Testis (tissue), 3 donors: ENCODE measurements around the gene CASP2. TPM values are rescaled to one million over a fixed set of nuclear protein-coding genes. Genes with fewer than 3 reads are reported as not detected.

ENCODE experiments used
- DNase-seq: peaks from one replicate; pipeline ENCODE4 v3.0.0-alpha.2; 2019
- H3K27ac ChIP-seq, 2 donors: fragments of 200-600 bp; sonication (generic); one replicate each; pipeline ENCODE4 v1.5.1; 2019
- H3K27me3 ChIP-seq: fragments of 200-600 bp; sonication (generic); one replicate; pipeline ENCODE4 v1.5.1; 2019
- H3K36me3 ChIP-seq: fragments of 200-600 bp; sonication (generic); one replicate; pipeline ENCODE4 v1.5.1; 2017; ENCODE audit warnings: low read depth; ENCODE audit errors: missing control alignments
- H3K4me1 ChIP-seq: fragments of 200-600 bp; sonication (generic); one replicate; pipeline ENCODE4 v1.5.1; 2019
- H3K4me3 ChIP-seq, 2 donors: fragments of 200-600 bp; sonication (generic); one replicate each; pipeline ENCODE4 v1.5.1; 2017 to 2019
- H3K9me3 ChIP-seq: fragments of 200-600 bp; sonication (generic); one replicate; pipeline ENCODE4 v1.5.1; 2017
- CTCF ChIP-seq, 3 experiments: fragments of 450-650 bp in 2 of 3; fragments of 200-600 bp in 1 of 3; sonication (generic) in 1 of 3; IDR thresholded peaks; one replicate each; pipeline ENCODE4 v1.5.1; 2016 to 2019; ENCODE audit warnings: antibody characterized with exemption in 3 of 3, mild to moderate bottlenecking in 2 of 3, moderate library complexity in 1 of 3
- POLR2A ChIP-seq: fragments of 450-650 bp; IDR thresholded peaks from one replicate; pipeline ENCODE4 v1.6.1; 2017; ENCODE audit warnings: antibody characterized with exemption, mild to moderate bottlenecking, moderate library complexity
- WGBS, 2 donors: methylation state at CpG; one replicate each; pipeline ENCODE4 v1.1.5; 2018; 5-methylcytosine and 5-hydroxymethylcytosine counted together
- intact Hi-C: fragments of 100-400 bp; cut with DNase I; formaldehyde crosslinking; loops from one replicate; pipeline ENCODE4 v1.15.1; 2023; ENCODE audit warnings: low total_unique reads
- polyA plus RNA-seq: library from polyadenylated mRNA; stranded (reverse); fragments of 350-450 nt; fragmentation: Illumina TruSeq; extraction: RNeasy Lipid Tissue Mini Kit (QIAGEN cat#74804); gene quantifications from one replicate; pipeline ENCODE4 v1.2.3, GENCODE V29; 2014; ENCODE audit warnings: low read depth, low replicate concordance; ENCODE audit not compliant: insufficient read depth
- total RNA-seq, 2 donors: library from RNA; depleted of rRNA; stranded (reverse); fragments of >200 nt; gene quantifications; one replicate each; pipeline ENCODE4 v1.2.3, GENCODE V29; 2016

CASP2 gene
- total and polyA plus RNA-seq, 3 donors from 2014 or later: 20.7 to 26.5 (median 23.6) TPM

- intact Hi-C loops: no loop called here
- no peaks in the 10 kb centered on the region for H3K4me1 ChIP-seq
- H3K4me3 ChIP-seq: no peak overlapping the region
- no peaks in the 10 kb centered on the region for H3K36me3 ChIP-seq
- TF ChIP-seq CTCF (IDR thresholded peaks at IDR 0.05) (no peak), POLR2A (no peak)
- WGBS, 2 donors: 65 to 73% methylated on average over 7 of the region's 7 CpGs
- no peaks in the 10 kb centered on the region for H3K27me3 ChIP-seq
- no peak overlapping the region for H3K27ac ChIP-seq
- DNase-seq: no peak
- H3K9me3 ChIP-seq: no peaks in the 10 kb centered on the region
These were observed 45.0 kb upstream of the CASP2 start for GRCh38 chr7:143243111-143243510.

- no peak for DNase-seq
- intact Hi-C loops: no loop called here
- H3K4me3 ChIP-seq: no peak overlapping the region
- H3K4me1 ChIP-seq: no peaks in the 10 kb centered on the region
- no peaks in the 10 kb centered on the region for H3K36me3 ChIP-seq
- no peaks in the 10 kb centered on the region for H3K9me3 ChIP-seq
- H3K27ac ChIP-seq: no peak overlapping the region
- WGBS, 2 donors: 68 to 74% methylated on average over 3 of the region's 3 CpGs
- no peak for TF ChIP-seq CTCF (IDR thresholded peaks at IDR 0.05)
- no peak for TF ChIP-seq POLR2A
- H3K27me3 ChIP-seq: no peaks in the 10 kb centered on the region
These were observed 44.5 kb upstream of the CASP2 start for GRCh38 chr7:143243614-143244013.

- intact Hi-C loops: no loop called here
- DNase-seq: no peak
- no peaks in the 10 kb centered on the region for H3K9me3 ChIP-seq
- H3K27me3 ChIP-seq: no peaks in the 10 kb centered on the region
- H3K4me1 ChIP-seq: no peaks in the 10 kb centered on the region
- no peak overlapping the region for H3K27ac ChIP-seq
- no peak overlapping the region for H3K4me3 ChIP-seq
- no peaks in the 10 kb centered on the region for H3K36me3 ChIP-seq
- 63 to 69% methylated on average over 1 of the region's 1 CpG for WGBS, 2 donors
- TF ChIP-seq POLR2A (no peak), CTCF (IDR thresholded peaks at IDR 0.05) (no peak)
These were observed 43.8 kb upstream of the CASP2 start for GRCh38 chr7:143244321-143244720.

GRCh38 chr7:143245123-143245522 lies 43.0 kb upstream of the CASP2 start:
- no peaks in the 10 kb centered on the region for H3K4me1 ChIP-seq
- no peak overlapping the region for H3K4me3 ChIP-seq
- no peak for DNase-seq
- TF ChIP-seq POLR2A (no peak), CTCF (IDR thresholded peaks at IDR 0.05) (no peak)
- H3K36me3 ChIP-seq: no peaks in the 10 kb centered on the region
- no peaks in the 10 kb centered on the region for H3K9me3 ChIP-seq
- intact Hi-C loops: no loop called here
- 68 to 79% methylated on average over 3 of the region's 3 CpGs for WGBS, 2 donors
- H3K27ac ChIP-seq: no peak overlapping the region
- no peaks in the 10 kb centered on the region for H3K27me3 ChIP-seq

- TF ChIP-seq CTCF (IDR thresholded peaks at IDR 0.05) (no peak), POLR2A (no peak)
- Histone ChIP-seq H3K4me3 (no peak overlapping the region), H3K4me1 (no peaks in the 10 kb centered on the region), H3K27me3 (no peaks in the 10 kb centered on the region), H3K36me3 (no peaks in the 10 kb centered on the region), H3K27ac (no peak overlapping the region), H3K9me3 (no peaks in the 10 kb centered on the region)
- DNase-seq: no peak
- intact Hi-C loops: no loop called here
- 71 to 81% methylated on average over 1 of the region's 1 CpG for WGBS, 2 donors
These were observed 40.8 kb upstream of the CASP2 start for GRCh38 chr7:143247372-143247771.
